ENCODE measurements around the gene FOXL2NB.

GRCh38 chr3:138938877-138939560, 8.0 kb upstream of the FOXL2NB start:
- TF ChIP-seq EP300 (IDR thresholded peaks at IDR 0.05) (no peak), CTCF (IDR thresholded peaks at IDR 0.05) (no peak)

Measured in ovary (tissue), 3 donors.